HepG2 (cell line): ENCODE data around the gene SEMA7A. TPM values are rescaled to one million over a fixed set of nuclear protein-coding genes. Genes with fewer than 3 reads are reported as not detected.

Source experiments
- BCLAF1 ChIP-seq: fragments of 450-650 bp; IDR thresholded peaks from 2 replicates; pipeline ENCODE4 v1.6.1; 2017; ENCODE audit warnings: mild to moderate bottlenecking
- CAMTA2 ChIP-seq: sonication (generic); formaldehyde crosslinking; IDR thresholded peaks from 2 replicates; pipeline ENCODE4 v1.4.0; 2020; ENCODE audit warnings: mild to moderate bottlenecking, missing genetic modification reagents, borderline replicate concordance
- CEBPB ChIP-seq: IDR thresholded peaks from 2 replicates; pipeline ENCODE4 v1.6.1; 2011; ENCODE audit warnings: low read depth, low read length, improper control_type of control experiment, borderline replicate concordance
- FOXO1 ChIP-seq: sonication (generic); formaldehyde crosslinking; IDR thresholded peaks from 2 replicates; pipeline ENCODE4 v1.4.0; 2020; ENCODE audit warnings: missing genetic modification reagents
- FOXO4 ChIP-seq: sonication (generic); formaldehyde crosslinking; conservative IDR thresholded peaks from 2 replicates; pipeline ENCODE4 v1.8.1; 2023; ENCODE audit warnings: missing genetic modification reagents
- PHF5A ChIP-seq: IDR thresholded peaks from one replicate; pipeline ENCODE4 v1.6.1; 2018; ENCODE audit warnings: low read depth, missing genetic modification reagents; ENCODE audit not compliant: unreplicated experiment
- RBM39 ChIP-seq: fragments of 200-400 bp; formaldehyde crosslinking; IDR thresholded peaks from one replicate; pipeline ENCODE4 v1.6.1; 2018; ENCODE audit warnings: antibody characterized with exemption, mild to moderate bottlenecking, low read depth, low read length; ENCODE audit not compliant: poor library complexity, severe bottlenecking
- SATB2 ChIP-seq: sonication (generic); formaldehyde crosslinking; IDR thresholded peaks from 2 replicates; pipeline ENCODE4 v1.5.0; 2020; ENCODE audit warnings: missing genetic modification reagents
- SOX5 ChIP-seq: IDR thresholded peaks from 2 replicates; pipeline ENCODE4 v1.6.1; 2016; ENCODE audit warnings: borderline replicate concordance
- ZNF530 ChIP-seq: sonication (generic); formaldehyde crosslinking; IDR thresholded peaks from 2 replicates; pipeline ENCODE4 v1.5.0; 2020; ENCODE audit warnings: low read depth, mild to moderate bottlenecking, missing genetic modification reagents
- ZNF549 ChIP-seq: sonication (generic); formaldehyde crosslinking; IDR thresholded peaks from 2 replicates; pipeline ENCODE4 v1.5.0; 2020; ENCODE audit warnings: missing genetic modification reagents
- ZNF629 ChIP-seq: sonication (generic); formaldehyde crosslinking; conservative IDR thresholded peaks from 2 replicates; pipeline ENCODE4 v1.5.0; 2020; ENCODE audit warnings: missing genetic modification reagents
- ZNF674 ChIP-seq: sonication (generic); formaldehyde crosslinking; IDR thresholded peaks from 2 replicates; pipeline ENCODE4 v1.5.0; 2020; ENCODE audit warnings: low read depth, mild to moderate bottlenecking, missing genetic modification reagents
- ZNF784 ChIP-seq: sonication (generic); formaldehyde crosslinking; IDR thresholded peaks from 2 replicates; pipeline ENCODE4 v1.5.1; 2020; ENCODE audit warnings: missing genetic modification reagents, mild to moderate bottlenecking, borderline replicate concordance
- polyA plus RNA-seq, 8 experiments: library from polyadenylated mRNA; depleted of rRNA in 3 of 8; stranded (reverse) in 7 of 8; unstranded in 1 of 8; fragments of >200 nt; fragmentation: Illumina TruSeq in 4 of 8; extraction: Trizol in 4 of 8; gene quantifications; 2 replicates each; pipeline versions ENCODE4 v1.2.1 to v1.2.3, GENCODE V29; 2011 to 2016; ENCODE audit warnings: low read depth in 4 of 8, missing spikeins in 1 of 8, mixed read lengths in 1 of 8; ENCODE audit not compliant: insufficient read depth in 1 of 8
- total RNA-seq, 5 experiments: library from RNA; depleted of rRNA; stranded (reverse); fragments of >200 nt; fragmentation: Illumina TruSeq; extraction: Trizol; gene quantifications; 2 replicates each; pipeline ENCODE4 v1.2.3, GENCODE V29; 2016; ENCODE audit warnings: low read depth in 1 of 5
- TF ChIP-seq, protein P1 (sequence below): sonication (generic); formaldehyde crosslinking; IDR thresholded peaks from 2 replicates; pipeline ENCODE4 v1.4.0; 2020; ENCODE audit warnings: mild to moderate bottlenecking, missing genetic modification reagents
- TF ChIP-seq, protein P2 (sequence below): sonication (generic); formaldehyde crosslinking; IDR thresholded peaks from 2 replicates; pipeline ENCODE4 v1.4.0; 2020; ENCODE audit warnings: missing genetic modification reagents
- TF ChIP-seq, protein P3 (sequence below): sonication (generic); formaldehyde crosslinking; IDR thresholded peaks from 2 replicates; pipeline ENCODE4 v1.4.0; 2020; ENCODE audit warnings: mild to moderate bottlenecking, missing genetic modification reagents

SEMA7A gene
- total and polyA plus RNA-seq, 2 of the 13 experiments (the other 11 are each of a cell fraction or from before 2014, with no cell fraction given), result 9.0 to 15.8 TPM

DNA sequence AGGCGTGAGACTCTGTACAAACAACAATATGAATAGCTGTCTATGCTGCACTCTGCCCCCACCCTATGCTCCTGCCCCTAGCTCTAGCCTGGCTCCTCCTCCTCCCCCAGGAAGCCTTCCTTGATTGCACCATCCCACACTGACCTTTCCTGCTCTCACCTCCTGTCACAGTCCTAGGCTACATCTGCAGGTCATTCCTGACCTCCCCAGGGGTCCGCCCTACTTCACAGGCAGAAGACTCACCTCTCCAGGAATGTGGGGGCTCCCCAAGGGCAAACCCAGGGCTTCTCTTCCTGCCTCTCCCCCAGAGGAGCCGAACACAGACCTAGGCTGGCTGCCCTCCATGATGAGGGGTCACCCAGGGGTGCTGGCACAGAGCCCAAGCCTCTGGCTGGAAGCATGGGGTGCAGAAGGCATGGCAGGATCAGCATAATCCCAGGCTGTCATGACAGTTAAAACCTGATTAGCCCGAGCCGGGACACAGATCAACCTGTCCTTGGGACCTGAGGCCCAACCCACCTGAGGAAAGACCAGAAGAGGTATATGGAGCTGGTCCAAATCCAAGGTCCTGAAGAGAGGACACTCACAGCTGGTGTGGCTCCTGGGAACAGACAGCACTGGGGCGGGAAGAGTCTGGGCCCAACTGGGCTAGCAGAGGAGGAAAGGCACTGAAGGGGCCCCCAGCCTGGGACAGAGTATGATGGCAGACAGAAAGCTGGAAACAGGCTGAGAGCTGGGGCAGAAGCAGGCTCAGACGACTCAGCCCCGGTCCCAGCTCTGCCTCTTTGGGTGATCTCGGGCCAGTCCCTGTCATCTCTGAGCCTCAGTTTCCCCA, 5.9 kb downstream of the SEMA7A start (continued):
- TF ChIP-seq BCLAF1, result no peak
- no peak for TF ChIP-seq ZNF784 (CRISPR knock-in tag)
- TF ChIP-seq RBM39, result no peak
- TF ChIP-seq, protein P1, sequence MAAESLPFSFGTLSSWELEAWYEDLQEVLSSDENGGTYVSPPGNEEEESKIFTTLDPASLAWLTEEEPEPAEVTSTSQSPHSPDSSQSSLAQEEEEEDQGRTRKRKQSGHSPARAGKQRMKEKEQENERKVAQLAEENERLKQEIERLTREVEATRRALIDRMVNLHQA (CRISPR knock-in tag), result no peak
- no peak for TF ChIP-seq FOXO1
- TF ChIP-seq SOX5 (CRISPR knock-in tag), result no peak
- no peak for TF ChIP-seq ZNF530 (CRISPR knock-in tag)
- TF ChIP-seq, protein P2, sequence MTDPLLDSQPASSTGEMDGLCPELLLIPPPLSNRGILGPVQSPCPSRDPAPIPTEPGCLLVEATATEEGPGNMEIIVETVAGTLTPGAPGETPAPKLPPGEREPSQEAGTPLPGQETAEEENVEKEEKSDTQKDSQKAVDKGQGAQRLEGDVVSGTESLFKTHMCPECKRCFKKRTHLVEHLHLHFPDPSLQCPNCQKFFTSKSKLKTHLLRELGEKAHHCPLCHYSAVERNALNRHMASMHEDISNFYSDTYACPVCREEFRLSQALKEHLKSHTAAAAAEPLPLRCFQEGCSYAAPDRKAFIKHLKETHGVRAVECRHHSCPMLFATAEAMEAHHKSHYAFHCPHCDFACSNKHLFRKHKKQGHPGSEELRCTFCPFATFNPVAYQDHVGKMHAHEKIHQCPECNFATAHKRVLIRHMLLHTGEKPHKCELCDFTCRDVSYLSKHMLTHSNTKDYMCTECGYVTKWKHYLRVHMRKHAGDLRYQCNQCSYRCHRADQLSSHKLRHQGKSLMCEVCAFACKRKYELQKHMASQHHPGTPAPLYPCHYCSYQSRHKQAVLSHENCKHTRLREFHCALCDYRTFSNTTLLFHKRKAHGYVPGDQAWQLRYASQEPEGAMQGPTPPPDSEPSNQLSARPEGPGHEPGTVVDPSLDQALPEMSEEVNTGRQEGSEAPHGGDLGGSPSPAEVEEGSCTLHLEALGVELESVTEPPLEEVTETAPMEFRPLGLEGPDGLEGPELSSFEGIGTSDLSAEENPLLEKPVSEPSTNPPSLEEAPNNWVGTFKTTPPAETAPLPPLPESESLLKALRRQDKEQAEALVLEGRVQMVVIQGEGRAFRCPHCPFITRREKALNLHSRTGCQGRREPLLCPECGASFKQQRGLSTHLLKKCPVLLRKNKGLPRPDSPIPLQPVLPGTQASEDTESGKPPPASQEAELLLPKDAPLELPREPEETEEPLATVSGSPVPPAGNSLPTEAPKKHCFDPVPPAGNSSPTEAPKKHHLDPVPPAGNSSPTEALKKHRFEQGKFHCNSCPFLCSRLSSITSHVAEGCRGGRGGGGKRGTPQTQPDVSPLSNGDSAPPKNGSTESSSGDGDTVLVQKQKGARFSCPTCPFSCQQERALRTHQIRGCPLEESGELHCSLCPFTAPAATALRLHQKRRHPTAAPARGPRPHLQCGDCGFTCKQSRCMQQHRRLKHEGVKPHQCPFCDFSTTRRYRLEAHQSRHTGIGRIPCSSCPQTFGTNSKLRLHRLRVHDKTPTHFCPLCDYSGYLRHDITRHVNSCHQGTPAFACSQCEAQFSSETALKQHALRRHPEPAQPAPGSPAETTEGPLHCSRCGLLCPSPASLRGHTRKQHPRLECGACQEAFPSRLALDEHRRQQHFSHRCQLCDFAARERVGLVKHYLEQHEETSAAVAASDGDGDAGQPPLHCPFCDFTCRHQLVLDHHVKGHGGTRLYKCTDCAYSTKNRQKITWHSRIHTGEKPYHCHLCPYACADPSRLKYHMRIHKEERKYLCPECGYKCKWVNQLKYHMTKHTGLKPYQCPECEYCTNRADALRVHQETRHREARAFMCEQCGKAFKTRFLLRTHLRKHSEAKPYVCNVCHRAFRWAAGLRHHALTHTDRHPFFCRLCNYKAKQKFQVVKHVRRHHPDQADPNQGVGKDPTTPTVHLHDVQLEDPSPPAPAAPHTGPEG (CRISPR knock-in tag), result no peak
- TF ChIP-seq, protein P3, sequence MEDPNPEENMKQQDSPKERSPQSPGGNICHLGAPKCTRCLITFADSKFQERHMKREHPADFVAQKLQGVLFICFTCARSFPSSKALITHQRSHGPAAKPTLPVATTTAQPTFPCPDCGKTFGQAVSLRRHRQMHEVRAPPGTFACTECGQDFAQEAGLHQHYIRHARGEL (CRISPR knock-in tag), result no peak
- TF ChIP-seq PHF5A, result no peak
- 0 out of 2 replicates have a peak, but pooled peaks have one; percentile 7 for TF ChIP-seq CEBPB
- no peak for TF ChIP-seq SATB2 (CRISPR knock-in tag)
- no peak for TF ChIP-seq ZNF674
- TF ChIP-seq ZNF629 (CRISPR knock-in tag), result 0 out of 2 replicates have a peak, but pooled peaks have one; percentile 22
- TF ChIP-seq CAMTA2 (CRISPR knock-in tag), result no peak
- TF ChIP-seq ZNF549 (CRISPR knock-in tag), result no peak
- TF ChIP-seq FOXO4 (CRISPR knock-in tag), result 0 out of 2 replicates have a peak, but pooled peaks have one; percentile 36
